GM21619 (cell line): Measurements from ENCODE around the gene MCTP2.

Experiments used
- ATAC-seq: cut with Tn5 transposase; IDR thresholded peaks from one replicate; pipeline ENCODE4 v1.9.1; 2021; ENCODE audit not compliant: unreplicated experiment

The MCTP2 gene

GRCh38 chr15:94348084-94348483 lies 116.7 kb downstream of the MCTP2 start:
- no peak for ATAC-seq

- ATAC-seq: no peak
These were observed 119.7 kb downstream of the MCTP2 start for GRCh38 chr15:94351031-94351535.

GRCh38 chr15:94352636-94353487 lies 121.5 kb downstream of the MCTP2 start:
- no peak for ATAC-seq

GRCh38 chr15:94353488-94353820 lies 122.1 kb downstream of the MCTP2 start:
- no peak for ATAC-seq

GRCh38 chr15:94354655-94355054 lies 123.3 kb downstream of the MCTP2 start:
- ATAC-seq: no peak

- no peak for ATAC-seq
These were observed 128.4 kb downstream of the MCTP2 start for GRCh38 chr15:94359716-94360115.

- ATAC-seq: no peak
These were observed 128.9 kb downstream of the MCTP2 start for GRCh38 chr15:94360251-94360685.

GRCh38 chr15:94362385-94363092 lies 131.2 kb downstream of the MCTP2 start:
- no peak for ATAC-seq

GRCh38 chr15:94363382-94363781 lies 132.0 kb downstream of the MCTP2 start:
- ATAC-seq: no peak

GRCh38 chr15:94366781-94367180 lies 135.4 kb downstream of the MCTP2 start:
- ATAC-seq: no peak

GRCh38 chr15:94367726-94368535 lies 136.6 kb downstream of the MCTP2 start:
- no peak for ATAC-seq

GRCh38 chr15:94370206-94370935 lies 139.0 kb downstream of the MCTP2 start:
- ATAC-seq: no peak

- ATAC-seq: no peak
These were observed 139.6 kb downstream of the MCTP2 start for GRCh38 chr15:94370936-94371285.

- no peak for ATAC-seq
These were observed 141.5 kb downstream of the MCTP2 start for GRCh38 chr15:94372821-94373220.

- ATAC-seq: no peak
These were observed 144.6 kb downstream of the MCTP2 start for GRCh38 chr15:94375997-94376396.

GRCh38 chr15:94379986-94380385 lies 148.6 kb downstream of the MCTP2 start:
- no peak for ATAC-seq

GRCh38 chr15:94380798-94381197 lies 149.4 kb downstream of the MCTP2 start:
- no peak for ATAC-seq

GRCh38 chr15:94381384-94381783 lies 150.0 kb downstream of the MCTP2 start:
- ATAC-seq: no peak

GRCh38 chr15:94383041-94383440 lies 151.7 kb downstream of the MCTP2 start:
- no peak for ATAC-seq

GRCh38 chr15:94383706-94384105 lies 152.3 kb downstream of the MCTP2 start:
- ATAC-seq: no peak

GRCh38 chr15:94385441-94385840 lies 154.1 kb downstream of the MCTP2 start:
- no peak for ATAC-seq
